MM.1S (cell line): ENCODE results near the gene SELENOP.

Source experiments
- DNase-seq: peaks from one replicate; pipeline ENCODE4 v3.0.0-alpha.2; 2015
- H2AFZ ChIP-seq: fragments of 300-600 bp; sonication (generic); 2 replicates; pipeline ENCODE4 v1.6.0; 2016; ENCODE audit warnings: antibody characterized with exemption, low read length
- H3F3A ChIP-seq: fragments of 300-600 bp; sonication (generic); 2 replicates; pipeline ENCODE4 v1.6.1; 2016; ENCODE audit warnings: mild to moderate bottlenecking, antibody characterized with exemption, low read length, moderate library complexity, mixed read lengths; ENCODE audit not compliant: insufficient read depth
- H3K27ac ChIP-seq: fragments of 300-600 bp; sonication (generic); 2 replicates; pipeline ENCODE4 v1.5.1; 2016; ENCODE audit warnings: mild to moderate bottlenecking, low read length
- H3K27me3 ChIP-seq: fragments of 300-600 bp; sonication (generic); replicated peaks from 2 replicates; pipeline ENCODE4 v1.6.0; 2016; ENCODE audit warnings: low read length; ENCODE audit not compliant: insufficient read depth
- H3K36me3 ChIP-seq: fragments of 300-600 bp; sonication (generic); replicated peaks from 2 replicates; pipeline ENCODE4 v1.6.1; 2016; ENCODE audit warnings: mild to moderate bottlenecking, low read length, mixed read lengths; ENCODE audit not compliant: insufficient read depth
- H3K4me1 ChIP-seq: fragments of 300-600 bp; sonication (generic); 2 replicates; pipeline ENCODE4 v1.6.1; 2016; ENCODE audit warnings: low read length, mixed read lengths
- H3K4me2 ChIP-seq: fragments of 300-600 bp; sonication (generic); 2 replicates; pipeline ENCODE4 v1.6.0; 2016; ENCODE audit warnings: low read depth, low read length
- H3K4me3 ChIP-seq: fragments of 300-600 bp; sonication (generic); 2 replicates; pipeline ENCODE4 v1.5.1; 2016; ENCODE audit warnings: low read length, mixed read lengths
- H3K79me2 ChIP-seq: fragments of 300-600 bp; sonication (generic); 2 replicates; pipeline ENCODE4 v1.6.1; 2016; ENCODE audit warnings: mixed run types, low read length, mixed read lengths
- H3K9ac ChIP-seq: fragments of 300-600 bp; sonication (generic); 2 replicates; pipeline ENCODE4 v1.6.1; 2016; ENCODE audit warnings: low read length, mixed read lengths
- H3K9me2 ChIP-seq: fragments of 300-600 bp; sonication (generic); replicated peaks from 2 replicates; pipeline ENCODE4 v1.6.1; 2016; ENCODE audit warnings: mild to moderate bottlenecking, low read length, mixed read lengths; ENCODE audit not compliant: insufficient read depth
- H3K9me3 ChIP-seq: fragments of 300-600 bp; sonication (generic); replicated peaks from 2 replicates; pipeline ENCODE4 v1.6.1; 2016; ENCODE audit warnings: mild to moderate bottlenecking, low read length, mixed read lengths; ENCODE audit not compliant: insufficient read depth
- H4K20me1 ChIP-seq: fragments of 300-600 bp; sonication (generic); 2 replicates; pipeline ENCODE4 v1.6.1; 2016; ENCODE audit warnings: mild to moderate bottlenecking, low read length, moderate library complexity, mixed read lengths; ENCODE audit not compliant: insufficient read depth
- CTCF ChIP-seq: fragments of 300-600 bp; sonication (generic); IDR thresholded peaks from 2 replicates; pipeline ENCODE4 v1.5.1; 2016; ENCODE audit warnings: antibody characterized with exemption, low read length, mixed read lengths
- EZH2 ChIP-seq: fragments of 300-600 bp; sonication (generic); optimal IDR thresholded peaks from 2 replicates; pipeline ENCODE3; 2017; ENCODE audit warnings: low read depth, mild to moderate bottlenecking, antibody characterized with exemption, low read length, mixed read lengths
- EZH2phosphoT487 ChIP-seq: fragments of 300-600 bp; sonication (generic); IDR thresholded peaks from 2 replicates; pipeline ENCODE4 v1.6.1; 2018; ENCODE audit warnings: antibody characterized with exemption, low read length

The SELENOP gene

GRCh38 chr5:42836070-42836769 lies 24.5 kb upstream of the SELENOP start:
- Histone ChIP-seq H3K4me1 (no peaks in the 10 kb centered on the region), H3K9me3 (no peaks in the 10 kb centered on the region)
- TF ChIP-seq CTCF (no peak), EZH2 (no peak), EZH2phosphoT487 (no peak)

GRCh38 chr5:42832060-42832459 lies 20.4 kb upstream of the SELENOP start:
- no peak overlapping the region for H3K9ac ChIP-seq
- no peaks in the 10 kb centered on the region for H3K9me2 ChIP-seq
- H4K20me1 ChIP-seq: no peaks in the 10 kb centered on the region
- no peaks in the 10 kb centered on the region for H3K4me1 ChIP-seq
- no peak overlapping the region for H3K27ac ChIP-seq
- H3F3A ChIP-seq: no peaks in the 10 kb centered on the region
- TF ChIP-seq CTCF (no peak), EZH2 (no peak), EZH2phosphoT487 (no peak)
- H2AFZ ChIP-seq: no peak overlapping the region
- H3K4me2 ChIP-seq: no peak overlapping the region
- H3K4me3 ChIP-seq: no peak overlapping the region
- no peaks in the 10 kb centered on the region for H3K9me3 ChIP-seq
- no peak for DNase-seq
- H3K36me3 ChIP-seq: no peaks in the 10 kb centered on the region
- H3K79me2 ChIP-seq: no peaks in the 10 kb centered on the region
- H3K27me3 ChIP-seq: no peaks in the 10 kb centered on the region

More at GRCh38 chr5:42836070-42836769, 24.5 kb upstream of the SELENOP start:
- no peak for DNase-seq
- no peak overlapping the region for H3K4me2 ChIP-seq
- H3K36me3 ChIP-seq: no peaks in the 10 kb centered on the region
- H3K27ac ChIP-seq: no peak overlapping the region
- no peaks in the 10 kb centered on the region for H3K27me3 ChIP-seq
- no peaks in the 10 kb centered on the region for H3F3A ChIP-seq
- H4K20me1 ChIP-seq: no peaks in the 10 kb centered on the region
- H3K9me2 ChIP-seq: no peaks in the 10 kb centered on the region
- no peaks in the 10 kb centered on the region for H3K79me2 ChIP-seq
- no peak overlapping the region for H3K9ac ChIP-seq
- H3K4me3 ChIP-seq: no peak overlapping the region
- no peak overlapping the region for H2AFZ ChIP-seq

GRCh38 chr5:42830924-42831323 lies 19.2 kb upstream of the SELENOP start:
- H3K4me2 ChIP-seq: no peak overlapping the region
- no peaks in the 10 kb centered on the region for H3K9me3 ChIP-seq
- no peak overlapping the region for H3K4me3 ChIP-seq
- H3K9me2 ChIP-seq: no peaks in the 10 kb centered on the region
- H3K27me3 ChIP-seq: no peaks in the 10 kb centered on the region
- H3K79me2 ChIP-seq: no peaks in the 10 kb centered on the region
- no peak overlapping the region for H3K9ac ChIP-seq
- no peaks in the 10 kb centered on the region for H4K20me1 ChIP-seq
- TF ChIP-seq CTCF (no peak), EZH2 (no peak), EZH2phosphoT487 (no peak)
- no peak for DNase-seq
- no peak overlapping the region for H3K27ac ChIP-seq
- no peaks in the 10 kb centered on the region for H3K36me3 ChIP-seq
- no peaks in the 10 kb centered on the region for H3K4me1 ChIP-seq
- no peak overlapping the region; the same call in 1 of the 2 replicates for H2AFZ ChIP-seq
- H3F3A ChIP-seq: no peaks in the 10 kb centered on the region
